Peyer's patch (tissue), 4 donors: ENCODE results near the gene RBM17.

Source experiments
- POLR2A ChIP-seq, 2 donors: fragments of 450-650 bp; IDR thresholded peaks; one replicate each; pipeline ENCODE4 v1.5.1; 2017; ENCODE audit warnings: antibody characterized with exemption in 2 of 2, mild to moderate bottlenecking in 2 of 2, moderate library complexity in 2 of 2
- TF ChIP-seq, protein P1 (sequence below), 6 experiments: fragments of 450-650 bp in 4 of 6; fragments of 200-600 bp in 2 of 6; sonication (generic) in 1 of 6; IDR thresholded peaks; one replicate each; pipeline ENCODE4 v1.5.1; 2017 to 2019; ENCODE audit warnings: antibody characterized with exemption in 6 of 6, mild to moderate bottlenecking in 3 of 6, moderate library complexity in 1 of 6

GRCh38 chr10:6115824-6116350 is 27.1 kb downstream of the RBM17 start:
- TF ChIP-seq, protein P1, sequence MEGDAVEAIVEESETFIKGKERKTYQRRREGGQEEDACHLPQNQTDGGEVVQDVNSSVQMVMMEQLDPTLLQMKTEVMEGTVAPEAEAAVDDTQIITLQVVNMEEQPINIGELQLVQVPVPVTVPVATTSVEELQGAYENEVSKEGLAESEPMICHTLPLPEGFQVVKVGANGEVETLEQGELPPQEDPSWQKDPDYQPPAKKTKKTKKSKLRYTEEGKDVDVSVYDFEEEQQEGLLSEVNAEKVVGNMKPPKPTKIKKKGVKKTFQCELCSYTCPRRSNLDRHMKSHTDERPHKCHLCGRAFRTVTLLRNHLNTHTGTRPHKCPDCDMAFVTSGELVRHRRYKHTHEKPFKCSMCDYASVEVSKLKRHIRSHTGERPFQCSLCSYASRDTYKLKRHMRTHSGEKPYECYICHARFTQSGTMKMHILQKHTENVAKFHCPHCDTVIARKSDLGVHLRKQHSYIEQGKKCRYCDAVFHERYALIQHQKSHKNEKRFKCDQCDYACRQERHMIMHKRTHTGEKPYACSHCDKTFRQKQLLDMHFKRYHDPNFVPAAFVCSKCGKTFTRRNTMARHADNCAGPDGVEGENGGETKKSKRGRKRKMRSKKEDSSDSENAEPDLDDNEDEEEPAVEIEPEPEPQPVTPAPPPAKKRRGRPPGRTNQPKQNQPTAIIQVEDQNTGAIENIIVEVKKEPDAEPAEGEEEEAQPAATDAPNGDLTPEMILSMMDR (IDR thresholded peaks at IDR 0.05), result no peak
- TF ChIP-seq POLR2A (IDR thresholded peaks at IDR 0.05), result no peak
